Measurements from ENCODE around the gene CTBS.
A peak's percentile ranks its signal among the peaks of the same experiment; 100 is the strongest.
"Not testable (repeated sequence)": the region's sequence is repeated elsewhere in the genome, so short reads cannot be mapped to it uniquely, and the experiment has no call there.

Gene CTBS

DNA sequence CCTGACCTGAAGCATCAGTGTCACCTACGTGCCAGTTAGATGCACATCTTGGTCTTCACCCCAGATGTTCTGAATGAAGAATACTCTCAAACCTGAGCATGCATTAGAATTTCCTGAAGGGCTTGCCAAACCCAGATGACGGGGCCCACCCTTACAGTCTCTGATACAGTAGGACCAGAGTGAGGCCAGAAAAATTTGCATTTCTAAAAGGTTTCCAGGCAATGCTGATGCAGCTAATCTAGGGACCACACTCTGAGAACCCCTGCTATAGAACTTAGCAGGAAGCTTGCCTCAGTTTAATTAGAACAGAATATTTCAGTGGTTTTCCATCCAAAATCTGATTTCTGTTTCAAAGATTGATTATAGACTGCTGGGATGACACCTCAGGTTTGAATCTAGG is 9.9 kb upstream of the CTBS start:
- DNase-seq, result no peak

- DNase-seq, result no peak
Measured at GRCh38 chr1:84583648-84584047, 9.4 kb upstream of the CTBS start.

DNA sequence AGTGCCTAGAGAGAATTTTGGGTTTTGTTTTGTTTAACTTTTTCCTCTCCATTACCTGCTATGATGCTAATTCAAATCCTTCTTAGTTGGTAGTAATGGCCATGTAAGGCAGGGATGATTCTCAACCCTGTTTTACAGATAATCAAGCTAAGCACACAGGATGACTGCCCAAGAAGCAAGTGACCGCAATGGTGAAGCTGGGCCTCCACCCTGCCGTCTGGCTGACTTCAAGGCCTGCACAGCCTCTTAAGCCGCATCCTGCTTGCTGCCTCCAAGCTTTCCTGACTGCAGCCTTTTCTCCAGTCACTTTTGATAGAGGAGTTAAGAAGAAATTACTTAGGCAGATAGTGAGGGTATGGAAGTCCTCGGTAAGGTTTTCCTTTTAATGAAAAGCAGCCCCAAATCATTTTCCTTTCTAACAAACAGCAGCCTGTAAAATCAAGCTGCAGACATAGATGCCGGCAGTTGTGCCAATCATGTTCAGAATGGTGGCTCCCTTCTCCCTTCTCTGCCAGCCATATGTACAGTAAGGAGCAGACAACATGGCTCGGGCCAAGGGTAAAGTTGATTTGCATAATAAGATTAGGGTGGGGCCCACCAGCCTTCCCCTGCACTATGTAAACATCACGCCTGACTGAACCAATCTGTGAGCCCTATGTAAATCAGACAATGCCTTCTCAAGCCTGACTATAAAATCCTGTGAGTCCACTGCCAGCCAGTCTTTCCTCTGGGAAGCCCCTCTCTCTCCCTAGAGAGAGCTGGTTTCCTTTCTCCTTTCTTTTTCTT is 8.8 kb upstream of the CTBS start:
- DNase-seq, result no peak

DNA sequence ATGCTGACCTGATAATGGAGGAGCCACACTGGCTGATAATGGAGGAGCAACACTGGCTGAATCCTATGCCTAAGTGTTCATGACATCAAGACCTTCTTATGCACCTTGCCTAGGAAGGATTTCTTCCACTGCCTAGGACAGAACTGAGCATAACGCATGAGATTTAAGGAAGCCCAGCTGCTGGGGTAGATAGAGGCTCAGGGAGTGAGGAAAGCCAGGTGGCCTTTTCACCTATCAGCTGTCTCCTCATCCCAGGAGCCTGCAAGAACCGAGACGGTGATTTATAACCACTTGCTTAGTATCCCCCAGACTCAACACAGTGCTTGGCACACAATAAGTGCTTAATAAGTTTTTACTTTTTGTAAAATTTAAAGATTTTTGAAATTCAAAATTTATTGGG is 7.4 kb upstream of the CTBS start:
- DNase-seq, result no peak

- DNase-seq, result no peak
Measured at GRCh38 chr1:84574936-84575335, 696 bp upstream of the CTBS start.

GRCh38 chr1:84573481-84573966 is 716 bp downstream of the CTBS start:
- DNase-seq, result no peak

DNA sequence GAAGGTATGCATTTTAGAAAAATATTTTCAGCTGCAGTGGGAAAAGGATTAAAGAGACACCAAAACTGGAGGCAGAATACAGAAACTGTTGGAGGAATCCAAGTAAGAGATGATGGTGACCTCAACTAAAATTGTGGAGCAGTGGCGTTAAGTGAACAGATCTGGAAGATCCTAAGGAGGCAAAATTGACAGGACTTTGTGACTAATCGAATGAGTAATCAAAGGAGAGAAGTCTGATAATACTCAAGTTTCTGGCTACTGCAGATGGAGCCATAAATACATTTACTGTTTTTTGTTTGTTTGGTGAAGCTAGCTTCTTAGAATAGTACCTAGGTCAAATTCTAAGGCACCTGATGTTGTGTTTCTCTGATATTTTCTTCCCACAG is 3.1 kb downstream of the CTBS start:
- DNase-seq, result no peak

- no peak for DNase-seq
Measured at GRCh38 chr1:84570436-84571149, 3.6 kb downstream of the CTBS start.

GRCh38 chr1:84569216-84569615 is 5.0 kb downstream of the CTBS start:
- no peak for DNase-seq

- no peak for DNase-seq
Measured at GRCh38 chr1:84550826-84551225, 23.4 kb downstream of the CTBS start.

DNA sequence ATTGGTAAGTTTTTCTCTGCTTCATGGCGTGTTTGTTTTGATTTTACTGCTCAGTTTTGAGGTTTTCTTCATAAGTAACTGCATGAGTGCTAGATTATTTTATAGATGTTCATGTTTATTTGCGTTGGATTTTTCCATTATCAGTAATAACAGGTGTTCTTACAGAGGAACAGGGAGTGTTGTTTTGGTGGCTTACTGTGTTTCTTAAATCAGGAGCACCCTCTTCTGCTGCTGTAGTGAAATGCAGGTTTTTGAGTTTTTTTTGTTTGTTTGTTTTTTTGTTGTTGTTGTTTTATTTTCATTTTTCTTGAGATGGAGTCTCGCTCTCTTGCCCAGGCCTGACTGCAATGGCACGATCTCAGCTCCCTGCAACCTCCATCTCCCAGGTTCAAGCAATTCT is 32.6 kb downstream of the CTBS start:
- no peak for DNase-seq

GRCh38 chr1:84540759-84541158 is 33.5 kb downstream of the CTBS start:
- no peak for DNase-seq

GRCh38 chr1:84539972-84540371 is 34.3 kb downstream of the CTBS start:
- DNase-seq, result no peak

GRCh38 chr1:84538599-84538998 is 35.6 kb downstream of the CTBS start:
- no peak for DNase-seq

DNA sequence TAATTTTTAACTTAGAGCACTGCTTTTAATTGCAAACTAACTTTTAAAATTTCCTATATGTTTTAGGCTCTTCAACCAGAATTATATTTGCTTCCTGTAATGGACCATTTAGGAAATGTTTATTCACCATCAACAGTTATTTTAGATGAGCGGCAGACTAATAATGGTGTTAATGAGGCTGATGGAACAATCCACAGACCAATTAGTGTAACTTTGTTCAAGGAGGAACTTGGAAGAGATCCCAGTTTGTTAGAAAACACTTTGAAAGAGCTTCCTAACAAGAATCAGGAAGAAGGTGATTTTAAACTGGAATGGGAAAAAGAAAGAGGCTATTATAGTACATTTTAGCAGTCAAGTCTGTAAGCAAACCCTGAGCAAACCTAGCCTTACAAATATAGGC is 48.5 kb downstream of the CTBS start:
- DNase-seq, result no peak

- no peak for DNase-seq
Measured at GRCh38 chr1:84524590-84524989, 49.6 kb downstream of the CTBS start.

DNA sequence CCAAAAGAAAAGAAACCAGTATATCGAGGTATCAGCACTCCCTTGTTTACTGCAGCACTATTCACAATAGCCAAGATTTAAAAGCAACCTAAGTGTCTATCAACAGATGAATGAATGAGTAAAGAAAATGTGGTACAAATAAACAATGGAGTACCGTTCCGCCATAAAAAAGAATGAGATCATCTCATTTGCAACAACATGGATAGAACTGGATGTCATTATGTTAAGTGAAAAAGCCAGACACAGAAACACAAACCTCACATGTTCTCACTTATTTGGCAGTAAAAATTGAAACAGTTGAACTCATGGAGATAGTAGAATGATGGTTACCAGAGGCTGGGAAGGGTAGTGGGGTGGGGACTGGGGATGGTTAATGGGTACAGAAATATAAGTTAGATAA is 63.6 kb downstream of the CTBS start:
- no peak for DNase-seq

DNA sequence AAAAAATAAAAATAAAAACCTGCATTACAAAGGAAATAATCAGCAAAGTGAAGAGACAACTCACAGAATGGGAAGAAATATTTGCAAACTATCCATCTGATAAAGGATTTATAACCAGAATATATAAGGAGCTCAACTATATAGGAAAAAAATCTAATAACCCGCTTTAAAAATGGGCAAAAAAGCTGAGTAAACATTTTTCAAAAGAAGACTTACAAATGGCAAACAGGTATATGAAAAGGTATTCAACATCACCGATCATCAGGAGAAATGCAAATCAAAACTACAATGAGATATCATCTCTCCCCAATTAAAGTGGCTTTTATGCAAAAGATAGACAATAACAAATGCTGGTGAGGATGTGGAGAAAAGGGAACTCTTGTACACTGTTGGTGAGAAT is 64.1 kb downstream of the CTBS start:
- no peak for DNase-seq

GRCh38 chr1:84509029-84509428 is 65.2 kb downstream of the CTBS start:
- DNase-seq, result no peak

- no peak for DNase-seq
Measured at GRCh38 chr1:84508510-84508909, 65.7 kb downstream of the CTBS start.

- DNase-seq, result not testable (repeated sequence)
Measured at GRCh38 chr1:84507887-84508286, 66.4 kb downstream of the CTBS start.

GRCh38 chr1:84506729-84507453 is 67.3 kb downstream of the CTBS start:
- DNase-seq, result no peak

- DNase-seq, result peak; percentile 86
Measured at GRCh38 chr1:84506002-84506728, 68.1 kb downstream of the CTBS start, which contains the start of the genes GNG5 and SPATA1. Gene GNG5 (minus strand): TSS chr1:84506581. CDS start chr1:84506091, 490 bp downstream. Gene SPATA1 (plus strand): TSS chr1:84506386. CDS start chr1:84516360, 9,974 bp downstream.
